GM11168 (cell line): ENCODE data around the gene ZKSCAN4.

Experiments
- in situ Hi-C: fragments of 300-500 bp; cut with MboI; formaldehyde crosslinking; loops from one replicate; pipeline ENCODE4 v1.12.0; 2022; ENCODE audit warnings: low sequenced_read_pairs; ENCODE audit not compliant: unreplicated experiment

The ZKSCAN4 gene

DNA sequence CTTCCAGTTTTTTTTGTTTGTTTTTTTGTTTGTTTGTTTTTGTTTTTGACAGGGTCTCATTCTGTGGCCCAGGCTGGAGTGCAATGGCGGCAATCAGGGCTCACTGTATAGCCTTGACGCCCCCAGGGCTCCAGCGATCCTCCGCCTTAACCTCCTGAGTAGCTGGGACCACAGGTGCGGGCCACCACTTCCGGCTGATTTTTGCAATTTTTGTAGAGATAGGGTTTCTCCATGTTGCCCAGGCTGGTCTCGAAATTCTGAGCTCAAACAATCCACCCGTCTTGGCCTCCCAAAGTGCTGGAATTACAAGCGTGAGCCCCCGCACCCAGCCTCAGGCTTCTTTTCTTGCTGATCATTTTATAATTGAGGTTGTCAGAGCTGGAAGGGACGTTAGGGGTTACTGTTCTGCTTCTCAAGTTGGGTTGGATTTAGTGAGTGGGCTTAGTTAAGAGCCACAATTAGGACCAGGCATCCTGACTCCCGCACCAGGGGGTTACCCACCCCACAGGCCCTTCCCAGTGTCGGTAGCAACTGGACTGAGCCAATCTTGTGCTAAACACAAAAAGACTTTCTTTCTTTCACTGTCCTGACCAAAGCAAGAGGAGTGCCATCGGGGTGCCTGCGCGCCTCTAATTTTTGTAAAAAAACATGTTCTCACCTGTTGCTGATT, 40.1 kb downstream of the ZKSCAN4 start:
- in situ Hi-C loops: no loop called here

DNA sequence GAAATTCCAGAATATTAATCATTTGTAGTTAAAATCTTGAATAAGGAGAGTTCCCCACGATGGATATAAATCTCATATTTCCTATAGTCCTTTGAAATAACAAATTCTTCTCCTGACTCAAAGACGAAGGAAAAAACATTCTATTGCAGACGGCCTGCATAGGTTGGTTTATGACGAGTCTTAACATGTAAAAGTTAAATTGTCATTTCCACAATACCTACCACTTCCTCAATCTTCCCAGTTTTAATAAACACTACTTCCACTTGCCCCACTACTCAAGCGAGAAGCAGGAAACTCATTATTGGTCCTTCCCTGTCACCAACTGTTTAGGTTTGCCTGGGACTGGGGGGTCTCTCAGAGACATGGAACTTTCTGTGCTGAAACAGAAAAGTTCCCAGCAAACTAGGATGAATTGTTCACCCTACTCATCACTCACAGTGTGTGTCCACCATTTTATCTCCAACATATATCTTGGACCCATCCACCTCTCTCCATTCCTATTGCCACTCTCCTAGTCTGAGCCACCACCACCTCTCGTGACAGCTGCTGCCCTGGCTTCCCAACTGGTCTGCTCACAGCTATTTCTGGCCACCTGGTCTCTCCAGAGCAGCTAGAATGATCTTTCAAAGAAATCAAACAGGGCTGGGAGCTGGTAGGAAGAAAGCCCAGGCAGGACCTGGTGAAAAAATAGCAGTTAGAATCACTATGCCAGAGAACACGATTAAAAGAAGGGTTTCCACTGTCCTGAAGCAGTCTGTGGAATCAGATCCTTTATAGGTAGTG, 42.1 kb downstream of the ZKSCAN4 start:
- in situ Hi-C loops: no loop called here

DNA sequence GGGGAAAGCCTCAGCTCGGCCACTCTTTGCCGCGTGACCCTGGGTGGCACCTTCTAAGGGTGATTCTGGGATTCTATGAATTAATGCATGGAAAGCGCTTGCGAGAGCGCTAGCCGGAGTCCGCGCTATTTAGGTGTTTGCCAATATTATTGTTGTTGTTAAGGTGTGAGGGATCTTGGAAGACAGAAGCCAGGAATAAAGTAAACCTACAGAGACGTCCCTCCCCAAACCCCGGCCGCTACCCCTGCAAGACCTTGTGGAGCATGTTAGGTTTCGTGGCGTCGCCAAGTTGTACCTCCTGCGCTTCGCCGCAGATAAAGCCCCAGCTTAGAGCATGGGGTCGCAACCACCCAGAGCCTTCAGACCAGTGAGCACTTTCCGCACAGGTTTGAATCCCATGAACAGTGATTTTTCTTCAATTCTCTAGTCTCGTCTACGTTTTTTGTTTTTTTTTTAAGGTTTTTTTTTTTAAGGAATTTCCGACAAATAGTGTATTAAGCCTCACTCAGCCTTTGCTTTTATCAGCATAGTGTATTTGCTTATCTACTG, 43.9 kb downstream of the ZKSCAN4 start:
- in situ Hi-C loops: no loop called here

DNA sequence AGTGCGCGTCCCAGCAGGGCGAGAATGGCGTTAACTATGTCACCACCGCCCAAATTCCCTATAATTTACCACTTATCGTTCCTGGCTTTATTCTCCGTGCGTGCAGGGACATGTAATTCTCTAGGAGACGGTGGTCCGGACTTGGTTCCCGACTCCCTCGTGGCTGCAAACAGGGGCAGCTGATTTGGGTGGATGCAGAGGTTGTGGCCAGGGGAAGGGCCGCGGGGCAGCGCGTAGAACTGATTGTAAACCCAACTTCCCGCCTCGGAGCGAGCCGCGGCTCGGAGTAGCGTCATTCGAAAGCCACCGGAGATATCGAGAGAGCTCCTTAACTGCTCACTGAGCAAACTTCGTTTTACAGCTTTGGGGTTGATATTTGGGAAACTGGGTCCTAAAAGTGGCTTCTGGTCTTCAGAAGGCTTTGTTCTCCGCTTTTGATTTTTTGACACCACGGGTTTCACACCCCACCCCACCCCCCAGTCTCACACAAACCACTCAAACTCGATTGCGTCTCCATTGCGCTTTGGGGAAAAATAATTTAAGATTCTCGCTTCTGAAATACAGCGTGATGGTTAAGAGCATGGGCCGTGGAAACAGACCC, 44.5 kb downstream of the ZKSCAN4 start:
- in situ Hi-C loops: no loop called here

DNA sequence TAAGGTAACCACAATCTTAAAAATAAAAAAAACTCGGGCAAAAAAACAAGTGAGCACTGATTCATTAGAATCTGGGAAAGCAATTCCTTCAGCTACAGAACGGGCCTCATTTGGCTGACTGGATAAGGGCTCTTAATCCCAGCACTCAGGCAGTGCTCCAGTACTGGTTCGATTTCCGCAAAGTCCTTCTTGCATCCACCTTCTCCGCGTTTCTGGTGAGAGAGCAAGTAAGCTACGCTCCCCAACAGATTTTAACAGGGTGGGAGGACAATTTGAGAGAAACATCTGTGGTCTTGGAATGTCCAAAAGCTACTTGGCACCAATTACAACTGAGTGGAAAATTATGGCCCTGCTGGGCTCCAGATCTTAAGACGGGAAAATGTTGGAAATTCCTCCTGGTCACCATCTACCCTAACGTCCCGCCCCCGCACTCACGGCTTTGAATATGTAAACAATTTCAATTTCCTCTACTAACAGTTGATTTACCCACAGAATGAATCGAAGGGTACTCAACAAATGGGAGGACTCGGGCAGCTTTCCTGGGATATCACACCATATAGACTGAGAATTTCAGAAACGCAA, 45.0 kb downstream of the ZKSCAN4 start:
- in situ Hi-C loops: no loop called here

DNA sequence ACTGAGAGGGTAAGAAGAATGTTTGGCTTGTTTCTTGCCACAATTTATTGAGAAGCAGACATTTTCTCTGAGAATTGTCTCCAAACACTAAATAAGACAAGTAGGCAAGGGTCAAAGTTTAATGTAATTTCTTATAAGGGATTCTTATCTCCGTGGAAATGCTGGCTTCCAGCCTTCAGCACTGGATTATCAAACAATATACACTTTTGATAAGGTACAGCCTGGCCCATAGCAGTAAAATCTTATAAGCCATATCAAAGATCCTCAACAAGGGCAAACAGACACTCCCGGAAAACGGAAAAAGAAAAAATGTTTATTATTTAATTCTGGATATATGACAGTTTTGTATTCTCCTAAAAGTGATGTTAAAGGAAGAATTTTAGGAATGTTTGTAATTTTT, 45.5 kb downstream of the ZKSCAN4 start:
- in situ Hi-C loops: no loop called here

DNA sequence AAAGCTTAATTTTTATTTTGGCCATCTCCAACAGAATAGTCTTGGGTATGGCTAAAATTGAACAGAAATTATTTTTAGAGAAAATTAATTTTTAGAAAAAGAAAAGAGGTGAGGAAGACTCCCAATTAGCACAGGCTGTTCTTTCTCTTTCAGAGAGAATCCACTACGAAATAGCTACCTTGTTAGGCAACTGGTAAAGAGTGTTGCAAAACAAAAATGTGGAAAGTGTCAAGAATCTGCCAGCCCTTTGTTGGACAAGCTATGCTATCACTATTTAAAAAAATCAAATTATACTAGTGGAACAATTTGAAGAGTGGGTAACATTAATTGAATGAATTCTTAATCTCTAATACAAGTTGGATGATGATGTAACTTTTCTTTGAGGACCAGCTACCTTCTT, 46.2 kb downstream of the ZKSCAN4 start:
- in situ Hi-C loops: no loop called here

DNA sequence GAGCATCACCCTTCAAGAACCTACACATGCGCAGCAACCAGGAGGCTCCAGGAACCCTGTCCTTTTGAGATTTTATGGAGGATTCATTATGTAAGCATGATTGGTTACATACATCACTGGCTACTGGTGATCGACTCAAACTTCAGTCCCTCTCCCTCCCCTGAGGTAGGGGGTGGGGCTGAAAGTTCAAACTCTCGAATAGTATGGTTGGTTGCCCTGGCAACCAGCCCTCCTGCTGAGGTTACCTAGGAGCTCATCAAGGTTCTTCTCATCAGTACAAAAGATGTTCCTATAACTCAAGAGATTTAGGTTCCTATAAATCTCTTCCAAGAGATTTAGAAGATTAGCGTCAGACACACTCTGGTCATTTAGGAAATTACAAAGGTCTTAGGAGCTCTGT, 48.9 kb downstream of the ZKSCAN4 start:
- in situ Hi-C loops: no loop called here

DNA sequence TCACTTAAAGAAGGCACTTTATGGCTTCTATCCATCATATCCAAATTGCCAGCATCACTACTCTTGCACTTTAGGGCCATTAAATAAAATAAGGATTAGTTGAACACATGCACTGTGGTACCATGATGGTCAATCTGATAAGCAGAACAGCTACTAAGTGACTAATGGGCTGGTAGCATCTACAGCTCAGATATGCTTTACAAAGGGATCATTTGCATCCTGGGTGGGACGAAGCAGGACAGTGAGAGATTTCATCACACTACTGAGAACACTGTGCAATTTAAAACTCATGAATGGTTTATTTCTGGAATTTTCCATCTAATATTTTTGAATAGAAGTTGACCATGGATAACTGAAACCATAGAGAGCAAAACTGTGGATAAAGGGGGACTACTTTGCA, 52.0 kb downstream of the ZKSCAN4 start:
- in situ Hi-C loops: no loop called here
